AG08396 (cell line): Measurements from ENCODE around the gene CYP21A2.
A peak's percentile ranks its signal among the peaks of the same experiment; 100 is the strongest.
"Not testable (repeated sequence)": the region's sequence is repeated elsewhere in the genome, so short reads cannot be mapped to it uniquely, and the experiment has no call there.

Experiments used
- DNase-seq: peaks from one replicate; pipeline ENCODE4 v3.0.0; 2012; ENCODE audit warnings: low spot score, mixed read lengths

Gene CYP21A2

DNA sequence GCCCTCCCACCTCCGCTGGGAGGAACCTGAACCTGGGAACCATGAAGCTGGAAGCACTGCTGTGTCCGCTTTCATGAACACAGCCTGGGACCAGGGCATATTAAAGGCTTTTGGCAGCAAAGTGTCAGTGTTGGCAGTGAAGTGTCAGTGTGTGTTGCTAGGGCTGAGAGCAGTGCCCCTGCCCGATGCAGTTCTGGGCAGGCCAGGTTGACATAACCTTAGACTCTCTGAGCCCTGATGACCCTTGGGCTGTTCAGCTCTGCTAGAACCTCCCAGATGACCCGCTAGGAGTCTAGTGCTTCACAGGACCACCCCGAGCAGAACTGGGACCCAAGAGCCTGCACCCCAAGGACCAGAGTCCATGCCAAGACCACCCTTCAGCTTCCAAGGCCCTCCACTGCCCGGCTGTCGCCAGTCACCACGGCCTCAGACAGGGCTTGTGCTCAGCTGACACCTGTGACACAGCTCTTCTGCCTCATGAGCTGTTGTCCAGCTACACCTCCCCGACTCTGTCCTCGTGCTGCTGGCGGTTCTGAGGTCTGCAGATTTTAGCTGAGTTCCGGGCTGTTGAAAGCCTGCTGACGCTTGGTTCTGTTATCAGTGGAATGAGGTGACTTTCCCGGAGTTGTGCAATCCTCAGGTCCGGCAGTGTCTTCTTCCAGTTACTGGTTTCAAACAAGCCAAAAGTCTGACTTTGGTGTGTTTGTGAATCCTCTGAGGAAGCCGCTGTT lies 2.8 kb upstream of the CYP21A2 start:
- not testable (repeated sequence) for DNase-seq

- not testable (repeated sequence) for DNase-seq
Observed at GRCh38 chr6:32037136-32037535, 1.1 kb upstream of the CYP21A2 start.

DNA sequence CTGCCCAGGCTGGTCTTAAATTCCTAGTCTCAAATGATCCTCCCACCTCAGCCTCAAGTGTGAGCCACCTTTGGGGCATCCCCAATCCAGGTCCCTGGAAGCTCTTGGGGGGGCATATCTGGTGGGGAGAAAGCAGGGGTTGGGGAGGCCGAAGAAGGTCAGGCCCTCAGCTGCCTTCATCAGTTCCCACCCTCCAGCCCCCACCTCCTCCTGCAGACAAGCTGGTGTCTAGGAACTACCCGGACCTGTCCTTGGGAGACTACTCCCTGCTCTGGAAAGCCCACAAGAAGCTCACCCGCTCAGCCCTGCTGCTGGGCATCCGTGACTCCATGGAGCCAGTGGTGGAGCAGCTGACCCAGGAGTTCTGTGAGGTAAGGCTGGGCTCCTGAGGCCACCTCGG lies 663 bp downstream of the CYP21A2 start:
- DNase-seq = not testable (repeated sequence)

DNA sequence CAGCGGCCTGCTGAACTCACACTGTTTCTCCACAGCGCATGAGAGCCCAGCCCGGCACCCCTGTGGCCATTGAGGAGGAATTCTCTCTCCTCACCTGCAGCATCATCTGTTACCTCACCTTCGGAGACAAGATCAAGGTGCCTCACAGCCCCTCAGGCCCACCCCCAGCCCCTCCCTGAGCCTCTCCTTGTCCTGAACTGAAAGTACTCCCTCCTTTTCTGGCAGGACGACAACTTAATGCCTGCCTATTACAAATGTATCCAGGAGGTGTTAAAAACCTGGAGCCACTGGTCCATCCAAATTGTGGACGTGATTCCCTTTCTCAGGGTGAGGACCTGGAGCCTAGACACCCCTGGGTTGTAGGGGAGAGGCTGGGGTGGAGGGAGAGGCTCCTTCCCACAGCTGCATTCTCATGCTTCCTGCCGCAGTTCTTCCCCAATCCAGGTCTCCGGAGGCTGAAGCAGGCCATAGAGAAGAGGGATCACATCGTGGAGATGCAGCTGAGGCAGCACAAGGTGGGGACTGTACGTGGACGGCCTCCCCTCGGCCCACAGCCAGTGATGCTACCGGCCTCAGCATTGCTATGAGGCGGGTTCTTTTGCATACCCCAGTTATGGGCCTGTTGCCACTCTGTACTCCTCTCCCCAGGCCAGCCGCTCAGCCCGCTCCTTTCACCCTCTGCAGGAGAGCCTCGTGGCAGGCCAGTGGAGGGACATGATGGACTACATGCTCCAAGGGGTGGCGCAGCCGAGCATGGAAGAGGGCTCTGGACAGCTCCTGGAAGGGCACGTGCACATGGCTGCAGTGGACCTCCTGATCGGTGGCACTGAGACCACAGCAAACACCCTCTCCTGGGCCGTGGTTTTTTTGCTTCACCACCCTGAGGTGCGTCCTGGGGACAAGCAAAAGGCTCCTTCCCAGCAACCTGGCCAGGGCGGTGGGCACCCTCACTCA lies 1.4 kb downstream of the CYP21A2 start:
- DNase-seq = not testable (repeated sequence)

- not testable (repeated sequence) for DNase-seq
Observed at GRCh38 chr6:32040299-32041049, 2.3 kb downstream of the CYP21A2 start.

GRCh38 chr6:32041050-32041321 lies 2.8 kb downstream of the CYP21A2 start:
- DNase-seq = not testable (repeated sequence)

- DNase-seq = not testable (repeated sequence)
Observed at GRCh38 chr6:32041385-32041784, 3.2 kb downstream of the CYP21A2 start.

DNA sequence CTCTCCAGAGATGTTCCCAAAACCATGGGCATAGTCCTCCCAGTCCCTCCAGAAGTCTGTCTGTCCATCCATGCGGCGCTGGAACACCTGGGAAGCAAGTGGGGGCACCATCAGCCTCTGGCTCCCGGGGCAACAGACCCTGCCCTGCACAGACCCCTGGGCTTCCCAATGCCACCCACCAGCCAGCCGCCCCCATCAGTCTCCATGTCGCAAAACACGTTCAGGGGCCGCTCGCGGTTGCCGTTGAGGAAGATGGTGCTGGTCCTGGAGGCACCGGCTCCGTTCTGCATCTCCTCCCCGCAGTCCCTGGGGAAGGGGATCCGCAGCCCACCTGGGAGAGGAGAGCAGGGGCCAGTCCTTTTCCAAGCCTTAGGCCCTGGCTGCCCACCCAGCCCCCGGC lies 4.1 kb downstream of the CYP21A2 start:
- not testable (repeated sequence) for DNase-seq

DNA sequence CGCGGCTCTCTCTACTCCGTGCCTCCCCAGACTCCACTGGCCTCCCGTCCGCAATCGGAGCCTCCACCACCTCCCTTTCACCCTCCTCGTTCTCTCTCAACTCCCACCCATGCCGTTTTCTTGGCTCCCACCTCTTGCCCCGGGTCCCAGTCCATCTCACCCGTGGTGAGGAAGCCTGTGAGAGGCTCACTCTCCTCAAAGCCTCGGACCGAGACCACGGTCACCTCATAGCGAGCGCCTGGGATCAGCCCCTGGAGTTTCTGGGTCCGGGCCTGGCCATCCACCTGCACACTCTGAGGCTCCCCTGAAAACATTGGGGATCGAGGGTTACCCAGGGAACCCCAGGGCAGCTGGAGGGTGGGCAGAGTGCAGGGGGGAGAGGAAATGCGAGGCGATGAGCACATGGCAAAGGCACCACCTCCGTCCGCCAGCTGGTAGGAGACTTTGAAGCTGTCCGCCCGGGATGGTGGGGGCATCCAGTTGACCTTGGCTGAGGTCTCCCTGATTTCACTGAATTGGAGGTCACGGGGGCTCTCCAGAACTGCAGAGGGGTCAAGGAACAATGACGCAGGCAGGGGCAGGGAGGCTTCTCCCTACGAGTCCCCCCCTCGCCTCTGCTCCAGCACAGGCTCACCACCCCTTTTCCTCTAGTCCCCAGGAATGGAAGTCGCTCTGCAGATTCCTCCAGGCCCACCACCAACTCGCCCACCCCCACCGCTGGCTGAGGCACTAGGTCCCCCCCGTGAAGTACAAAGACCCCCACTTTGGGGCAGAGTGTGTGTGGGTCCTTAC lies 5.6 kb downstream of the CYP21A2 start:
- DNase-seq = not testable (repeated sequence)

DNA sequence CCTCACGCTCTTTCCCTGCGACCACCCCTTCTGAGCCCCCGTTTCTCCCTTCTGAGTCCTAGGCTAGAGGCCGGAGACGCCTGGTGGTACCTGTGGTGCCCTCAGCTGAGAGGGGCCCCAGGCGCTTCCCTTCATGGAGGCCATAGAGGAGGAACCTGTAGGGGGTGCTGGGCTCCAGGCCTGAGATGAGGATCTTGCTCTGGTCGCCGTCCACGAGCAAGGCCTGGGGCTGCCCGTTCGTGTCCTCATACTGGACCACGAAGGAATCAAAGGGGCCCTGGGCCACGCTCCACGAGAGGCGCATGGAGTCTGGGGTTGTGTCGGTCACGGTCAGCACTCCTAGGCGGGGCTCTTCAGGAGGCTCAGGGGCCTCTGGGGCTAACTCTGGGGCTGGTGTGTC lies 6.7 kb downstream of the CYP21A2 start:
- DNase-seq = not testable (repeated sequence)

DNA sequence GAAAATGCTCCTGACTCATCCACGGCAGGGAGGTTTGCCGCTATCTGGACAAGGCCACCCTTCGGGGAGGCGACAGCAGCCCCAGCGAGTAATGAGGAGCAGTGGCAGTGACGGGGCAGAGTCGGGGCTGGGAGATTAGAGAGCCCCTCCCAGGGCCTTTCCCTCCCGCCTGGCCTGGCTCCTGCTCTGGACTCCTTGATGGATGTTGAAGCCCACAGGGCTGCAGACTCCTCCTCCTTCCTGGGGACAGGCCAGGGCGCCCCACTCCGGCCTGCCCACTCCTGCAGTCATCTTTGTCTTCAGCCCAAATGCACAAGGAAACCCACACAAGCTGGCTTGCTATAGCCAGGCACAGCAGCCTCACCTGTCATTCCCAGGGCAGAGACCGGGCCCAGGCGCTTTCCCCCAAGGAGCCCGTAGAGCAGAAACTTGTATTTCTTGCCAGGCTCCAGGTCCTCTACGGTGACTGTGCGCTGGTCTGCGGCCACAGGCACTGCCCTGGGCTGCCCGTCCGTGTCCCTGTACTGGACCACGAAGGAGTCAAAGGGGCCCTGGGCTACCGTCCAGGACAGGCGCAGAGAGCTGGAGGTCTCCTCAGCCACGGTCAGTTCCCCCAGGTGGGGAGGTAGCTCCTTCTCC lies 7.7 kb downstream of the CYP21A2 start:
- no peak for DNase-seq

GRCh38 chr6:32046450-32047083 lies 8.4 kb downstream of the CYP21A2 start:
- peak; percentile 50 for DNase-seq

DNA sequence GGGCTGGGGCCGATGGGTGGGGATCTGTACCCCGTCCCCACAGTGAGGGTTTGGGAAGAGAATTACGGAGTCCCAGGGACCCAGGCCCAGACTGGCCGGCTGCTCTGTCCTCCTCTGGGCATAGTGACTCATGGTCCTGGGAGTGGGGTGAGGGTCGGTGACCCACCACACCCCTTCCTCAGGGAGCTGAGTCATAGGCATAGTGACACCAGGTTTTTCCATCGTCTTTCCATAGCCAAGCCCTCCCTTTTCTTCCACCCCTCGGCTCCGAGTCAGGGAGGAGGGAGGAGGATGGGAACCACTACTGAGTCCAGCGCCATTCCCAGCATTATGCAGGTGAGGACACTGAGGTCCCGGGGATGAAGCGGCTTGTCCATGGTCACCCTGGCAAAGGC lies 8.9 kb downstream of the CYP21A2 start:
- DNase-seq = peak; percentile 56

DNA sequence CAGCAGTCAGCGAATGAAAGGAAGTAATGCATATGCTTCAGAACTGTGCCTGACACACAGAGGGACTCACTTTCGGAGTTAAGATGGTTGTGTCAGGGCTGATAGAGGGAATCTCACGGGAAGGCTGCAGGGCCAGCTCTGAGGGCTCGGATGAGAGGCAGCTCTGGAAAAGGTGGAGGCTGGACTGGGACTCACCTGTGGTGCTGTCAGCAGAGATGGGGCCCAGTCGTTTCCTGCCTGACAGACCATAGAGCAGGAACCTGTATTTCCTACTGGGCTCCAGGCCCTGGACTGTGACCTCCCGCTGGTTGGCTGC lies 9.3 kb downstream of the CYP21A2 start:
- no peak for DNase-seq

- DNase-seq = peak; percentile 82
Observed at GRCh38 chr6:32047855-32048766, 9.9 kb downstream of the CYP21A2 start.

- not testable (repeated sequence) for DNase-seq
Observed at GRCh38 chr6:32049149-32049548, 10.9 kb downstream of the CYP21A2 start.

DNA sequence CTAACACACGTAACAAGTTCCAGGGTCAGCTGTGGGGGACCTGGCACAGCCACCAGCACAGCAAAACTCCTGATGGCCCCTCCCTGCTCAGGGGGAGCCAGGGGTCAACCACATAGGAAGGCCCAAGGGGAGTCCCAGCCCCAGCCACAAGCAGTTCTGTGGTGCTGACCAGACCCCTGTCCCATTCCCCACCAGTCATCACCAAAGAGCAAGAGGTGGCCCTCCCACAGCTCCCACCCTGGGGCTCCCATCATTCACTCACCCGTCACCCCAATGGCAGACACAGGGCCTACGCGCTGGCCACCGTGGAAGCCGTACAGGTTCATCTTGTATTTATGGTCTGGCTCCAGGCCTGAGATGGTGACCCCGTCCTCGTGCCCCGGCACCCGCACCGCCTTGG lies 11.5 kb downstream of the CYP21A2 start:
- DNase-seq = not testable (repeated sequence)

- no peak for DNase-seq
Observed at GRCh38 chr6:32050562-32050961, 12.3 kb downstream of the CYP21A2 start.

DNA sequence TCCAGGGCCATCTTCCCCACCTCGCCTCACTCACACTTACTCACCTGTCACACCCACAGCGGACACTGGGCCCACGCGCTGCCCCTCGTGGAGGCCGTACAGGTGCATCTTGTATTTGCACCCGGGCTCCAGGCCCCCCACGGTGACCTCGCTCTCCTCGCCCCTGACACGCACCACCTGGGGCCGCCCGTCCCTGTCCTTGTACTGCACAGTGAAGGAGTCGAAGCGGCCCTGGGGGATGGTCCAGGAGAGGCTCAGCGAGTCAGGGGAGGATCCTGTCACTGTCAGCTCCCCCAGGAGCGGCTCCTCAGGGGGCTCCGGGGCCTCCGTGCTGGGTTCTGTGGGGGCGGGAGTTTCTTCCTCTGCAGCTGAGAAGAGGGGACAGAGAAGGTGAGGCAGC lies 14.4 kb downstream of the CYP21A2 start:
- not testable (repeated sequence) for DNase-seq

- not testable (repeated sequence) for DNase-seq
Observed at GRCh38 chr6:32053314-32053713, 15.1 kb downstream of the CYP21A2 start.
